Hepatocyte (in vitro differentiated cells): ENCODE measurements around the gene KLC4. TPM values are rescaled to one million over a fixed set of nuclear protein-coding genes. Genes with fewer than 3 reads are reported as not detected.

Experiments used
- DNase-seq: peaks from one replicate; pipeline ENCODE4 v3.0.0-alpha.2; 2016; ENCODE audit warnings: low spot score
- H2AFZ ChIP-seq: fragments of 200-600 bp; sonication (generic); 2 replicates; pipeline ENCODE4 v1.6.0; 2016; ENCODE audit warnings: antibody characterized with exemption, mild to moderate bottlenecking
- H3K27ac ChIP-seq: fragments of 200-600 bp; sonication (generic); 2 replicates; pipeline ENCODE4 v1.5.1; 2016; ENCODE audit warnings: mild to moderate bottlenecking
- H3K27me3 ChIP-seq: fragments of 200-600 bp; sonication (generic); 2 replicates; pipeline ENCODE4 v1.6.1; 2016
- H3K36me3 ChIP-seq: fragments of 200-600 bp; sonication (generic); replicated peaks from 2 replicates; pipeline ENCODE4 v1.5.1; 2016; ENCODE audit warnings: low read depth; ENCODE audit not compliant: insufficient read depth
- H3K4me1 ChIP-seq: fragments of 200-600 bp; sonication (generic); 2 replicates; pipeline ENCODE4 v1.5.1; 2016; ENCODE audit warnings: mild to moderate bottlenecking, moderate library complexity; ENCODE audit not compliant: insufficient read depth
- H3K4me2 ChIP-seq: fragments of 200-600 bp; sonication (generic); 2 replicates; pipeline ENCODE4 v1.6.0; 2016
- H3K4me3 ChIP-seq: fragments of 200-600 bp; sonication (generic); 2 replicates; pipeline ENCODE4 v1.5.1; 2016; ENCODE audit warnings: mild to moderate bottlenecking
- H3K79me2 ChIP-seq: fragments of 200-600 bp; sonication (generic); 2 replicates; pipeline ENCODE4 v1.6.0; 2017; ENCODE audit warnings: mild to moderate bottlenecking
- H3K9me2 ChIP-seq: fragments of 200-600 bp; sonication (generic); replicated peaks from 2 replicates; pipeline ENCODE4 v1.6.0; 2017; ENCODE audit warnings: mild to moderate bottlenecking; ENCODE audit not compliant: insufficient read depth
- H3K9me3 ChIP-seq: fragments of 200-600 bp; sonication (generic); 2 replicates; pipeline ENCODE4 v1.5.1; 2016; ENCODE audit warnings: low read depth, mild to moderate bottlenecking
- H4K20me1 ChIP-seq: fragments of 200-600 bp; sonication (generic); 2 replicates; pipeline ENCODE4 v1.6.0; 2016; ENCODE audit warnings: mild to moderate bottlenecking; ENCODE audit not compliant: insufficient read depth, poor library complexity, severe bottlenecking
- CTCF ChIP-seq: fragments of 200-600 bp; sonication (generic); IDR thresholded peaks from 2 replicates; pipeline ENCODE4 v1.5.1; 2016; ENCODE audit warnings: antibody characterized with exemption, mild to moderate bottlenecking; ENCODE audit not compliant: poor library complexity
- EZH2 ChIP-seq: fragments of 200-600 bp; sonication (generic); IDR thresholded peaks from 2 replicates; pipeline ENCODE4 v1.6.1; 2016; ENCODE audit warnings: antibody characterized with exemption, mild to moderate bottlenecking, borderline replicate concordance
- EZH2phosphoT487 ChIP-seq: fragments of 200-600 bp; sonication (generic); IDR thresholded peaks from one replicate; pipeline ENCODE4 v1.6.1; 2018; ENCODE audit warnings: antibody characterized with exemption, mild to moderate bottlenecking, low read depth, moderate library complexity; ENCODE audit not compliant: unreplicated experiment, severe bottlenecking
- WGBS: methylation state at CpG from one replicate; pipeline ENCODE4 v1.1.6; 2016; ENCODE audit warnings: low lambda C conversion rate; ENCODE audit errors: missing lambda C conversion rate; 5-methylcytosine and 5-hydroxymethylcytosine counted together
- polyA plus RNA-seq: library from polyadenylated mRNA; unstranded; fragments of >200 nt; fragmentation: Nextera tagmentation; extraction: Ambion mirVana; gene quantifications from 2 replicates; pipeline ENCODE4 v1.2.1, GENCODE V29; 2016
- total RNA-seq: library from RNA; depleted of rRNA; stranded (reverse); fragments of >200 nt; gene quantifications from 2 replicates; pipeline ENCODE4 v1.2.3, GENCODE V29; 2014

KLC4 gene
- total and polyA plus RNA-seq, 2 experiments from 2014 or later = 67.5 to 73.4 TPM

GRCh38 chr6:43082806-43083655 is 23.6 kb downstream of the KLC4 start:
- DNase-seq = no peak
- Histone ChIP-seq H3K27me3 (no peaks in the 10 kb centered on the region), H3K79me2 (peaks cover 100% of the 10 kb centered on the region), H4K20me1 (peaks cover 19% of the 10 kb centered on the region), H3K4me2 (no peak overlapping the region), H3K36me3 (no peaks in the 10 kb centered on the region), H3K9me3 (no peaks in the 10 kb centered on the region), H3K4me3 (no peak overlapping the region), H3K4me1 (peaks cover 5% of the 10 kb centered on the region), H3K27ac (no peak overlapping the region), H3K9me2 (no peaks in the 10 kb centered on the region), H2AFZ (no peak overlapping the region)
- 86% methylated on average over 13 of the region's 13 CpGs for WGBS
- TF ChIP-seq EZH2phosphoT487 (no peak), EZH2 (no peak), CTCF (no peak)

- WGBS = 86% methylated on average over 8 of the region's 8 CpGs
- Histone ChIP-seq H3K9me2 (no peaks in the 10 kb centered on the region), H3K4me1 (peaks cover 26% of the 10 kb centered on the region), H3K79me2 (peaks cover 93% of the 10 kb centered on the region), H3K27me3 (no peaks in the 10 kb centered on the region), H3K4me3 (no peak overlapping the region), H3K9me3 (no peaks in the 10 kb centered on the region), H3K27ac (no peak overlapping the region), H2AFZ (no peak overlapping the region), H3K4me2 (no peak overlapping the region), H3K36me3 (no peaks in the 10 kb centered on the region), H4K20me1 (peaks cover 22% of the 10 kb centered on the region)
- no peak for DNase-seq
- no peak for TF ChIP-seq EZH2phosphoT487
- TF ChIP-seq CTCF = no peak
- no peak for TF ChIP-seq EZH2
Observed at GRCh38 chr6:43086022-43086658, 26.7 kb downstream of the KLC4 start.

- TF ChIP-seq EZH2phosphoT487 = no peak
- TF ChIP-seq CTCF = no peak
- no peak for TF ChIP-seq EZH2
- H3K9me3 ChIP-seq = no peaks in the 10 kb centered on the region
- peaks cover 93% of the 10 kb centered on the region for H3K79me2 ChIP-seq
- no peak overlapping the region for H3K4me3 ChIP-seq
- no peaks in the 10 kb centered on the region for H3K36me3 ChIP-seq
- H3K4me2 ChIP-seq = peak overlapping the region; percentile 68
- no peaks in the 10 kb centered on the region for H3K9me2 ChIP-seq
- WGBS = 82% methylated on average over 4 of the region's 4 CpGs
- peaks cover 35% of the 10 kb centered on the region for H3K4me1 ChIP-seq
- DNase-seq = no peak
- no peak overlapping the region for H2AFZ ChIP-seq
- H3K27ac ChIP-seq = peak overlapping the region; percentile 89
- H4K20me1 ChIP-seq = peaks cover 14% of the 10 kb centered on the region
- no peaks in the 10 kb centered on the region for H3K27me3 ChIP-seq
Observed at GRCh38 chr6:43088654-43089056, 29.2 kb downstream of the KLC4 start.
